ENCODE results near the gene PAX1.

- TF ChIP-seq CTCF (conservative IDR thresholded peaks at IDR 0.05 in 1 of 2, IDR thresholded peaks at IDR 0.05 in 1 of 2; ENCODE audit: low read depth in 1 of 2, low read length in 2 of 2) (no peak), EZH2 (IDR thresholded peaks at IDR 0.05; ENCODE audit: low read length, missing control alignments) (no peak)
Observed at GRCh38 chr20:21739161-21739560, 33.7 kb downstream of the PAX1 start.
